ENCODE data around the gene MCC.

MCC gene

DNA sequence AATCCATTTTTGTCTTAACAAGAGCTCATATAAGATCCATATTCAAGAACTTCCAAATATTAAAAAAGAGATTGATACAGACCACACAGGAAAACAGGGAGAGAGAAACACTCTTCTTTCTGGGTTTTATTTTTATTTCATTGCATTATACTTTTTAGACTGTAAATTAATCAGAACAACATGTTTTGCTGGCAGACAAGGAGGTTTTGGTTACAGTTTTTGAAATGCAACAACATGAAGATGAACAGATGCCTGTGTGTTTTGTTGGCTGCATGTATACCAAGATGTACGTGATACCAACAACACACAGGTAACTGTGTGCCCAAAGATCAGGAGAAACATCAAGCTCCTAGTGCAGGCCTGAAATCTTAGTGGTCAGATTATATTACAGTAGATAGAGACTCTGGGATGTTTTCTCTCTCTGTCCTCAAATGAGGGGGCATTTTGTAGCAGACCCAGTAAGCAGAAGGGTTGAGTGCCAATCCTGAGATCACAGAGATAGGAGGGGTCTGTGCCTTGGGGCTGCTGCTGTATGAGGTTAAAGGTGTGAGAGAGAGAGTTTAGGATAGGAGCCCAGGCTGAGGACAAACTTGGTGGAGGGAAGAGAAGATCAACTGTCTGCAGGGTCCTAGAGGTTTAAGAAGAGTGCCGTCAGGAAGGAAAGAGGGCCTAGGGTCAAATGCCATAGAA, 359.5 kb downstream of the MCC start:
- DNase-seq, result no peak

DNA sequence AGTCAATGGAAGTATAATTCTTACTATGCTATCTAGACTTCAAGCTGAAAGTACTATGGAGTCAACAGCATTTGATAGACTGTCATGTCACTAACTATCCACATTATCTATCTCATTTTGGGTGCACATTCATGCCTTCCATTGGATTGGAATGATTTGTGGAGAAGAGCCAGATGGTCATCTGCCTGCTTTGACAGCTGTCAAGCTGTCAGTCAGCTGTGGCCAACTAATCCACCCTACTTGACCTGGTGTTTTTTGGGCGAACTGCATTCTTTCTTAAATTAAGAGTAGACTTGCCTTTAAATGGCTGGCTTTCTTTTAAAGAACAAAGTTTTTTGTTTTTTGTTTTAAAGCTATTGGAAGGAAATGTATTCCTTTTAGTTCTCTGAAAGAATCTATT, 360.2 kb downstream of the MCC start:
- DNase-seq, result no peak

DNA sequence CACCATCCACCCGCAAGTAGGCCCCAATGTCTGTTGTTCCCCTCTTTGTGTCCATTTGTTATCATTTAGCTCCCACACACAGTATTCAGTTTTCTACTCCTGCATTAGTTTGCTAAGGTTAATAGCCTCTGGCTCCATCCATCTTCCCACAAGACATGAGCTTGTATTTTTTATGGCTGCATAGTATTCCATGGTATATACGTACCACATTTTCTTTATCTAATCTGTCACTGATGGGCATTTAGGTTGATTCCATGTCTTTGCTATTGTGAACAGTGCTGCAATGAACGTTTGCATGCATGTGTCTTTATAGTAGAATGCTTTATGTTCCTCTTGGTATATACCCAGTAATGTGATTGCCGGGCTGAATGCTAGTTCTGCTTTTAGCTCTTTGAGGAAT, 361.2 kb downstream of the MCC start:
- no peak for DNase-seq

DNA sequence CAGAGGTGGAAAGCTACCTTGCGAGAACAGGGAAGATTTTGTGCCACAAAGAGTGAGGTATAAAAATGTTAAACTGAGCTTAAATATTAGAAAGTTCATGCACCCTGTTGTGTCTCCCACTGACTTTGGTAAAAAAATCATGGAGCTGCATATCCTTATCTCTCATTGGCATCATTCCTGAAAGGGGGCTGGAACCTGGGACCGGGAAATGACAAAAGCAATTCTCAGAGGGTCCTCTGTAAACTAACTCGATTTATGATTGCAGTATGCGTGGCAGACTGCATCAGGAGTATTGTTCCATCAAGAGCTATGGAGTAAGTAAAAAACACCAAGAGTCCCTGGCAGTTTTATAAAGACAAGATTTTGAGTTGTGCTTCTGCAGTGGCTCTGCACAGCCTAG, 362.9 kb downstream of the MCC start:
- DNase-seq, result no peak

DNA sequence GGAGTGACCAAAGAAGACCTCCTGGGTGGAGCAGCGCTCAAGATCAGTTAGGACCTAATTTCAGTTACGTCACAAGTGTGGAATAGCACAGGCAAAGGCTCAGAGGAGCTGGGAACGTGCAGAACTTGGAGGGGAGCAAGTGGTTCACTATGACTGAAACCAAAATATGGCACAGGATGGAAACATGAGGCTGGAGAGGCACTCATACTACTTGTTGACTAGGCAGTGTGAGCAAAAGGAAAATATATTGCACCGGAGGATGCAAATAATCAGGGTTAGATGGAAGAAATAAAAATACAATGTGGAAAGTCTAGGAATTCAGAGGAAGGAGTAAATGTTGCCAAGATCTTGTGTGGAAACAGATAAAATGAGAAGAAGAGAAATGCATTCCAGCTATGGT, 363.3 kb downstream of the MCC start:
- no peak for DNase-seq

DNA sequence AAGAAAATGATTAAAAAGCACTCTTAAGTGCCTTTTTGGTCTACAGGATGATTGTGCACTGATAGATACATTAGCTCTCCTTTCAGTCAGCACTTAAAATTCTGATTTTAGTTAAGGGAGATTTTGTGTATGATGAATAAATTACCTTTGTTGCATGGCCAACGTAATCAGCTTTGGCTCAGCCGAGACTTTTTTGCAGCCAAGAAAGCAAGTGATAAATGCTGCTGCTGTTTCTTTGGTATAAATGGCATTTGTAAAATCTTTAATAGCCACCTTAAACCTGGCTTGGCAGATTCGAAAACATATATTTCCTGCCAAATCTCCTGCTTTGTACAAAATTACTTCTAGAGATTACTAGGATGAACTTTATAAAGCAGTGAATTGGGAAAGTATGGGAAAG, 364.0 kb downstream of the MCC start:
- no peak for DNase-seq

DNA sequence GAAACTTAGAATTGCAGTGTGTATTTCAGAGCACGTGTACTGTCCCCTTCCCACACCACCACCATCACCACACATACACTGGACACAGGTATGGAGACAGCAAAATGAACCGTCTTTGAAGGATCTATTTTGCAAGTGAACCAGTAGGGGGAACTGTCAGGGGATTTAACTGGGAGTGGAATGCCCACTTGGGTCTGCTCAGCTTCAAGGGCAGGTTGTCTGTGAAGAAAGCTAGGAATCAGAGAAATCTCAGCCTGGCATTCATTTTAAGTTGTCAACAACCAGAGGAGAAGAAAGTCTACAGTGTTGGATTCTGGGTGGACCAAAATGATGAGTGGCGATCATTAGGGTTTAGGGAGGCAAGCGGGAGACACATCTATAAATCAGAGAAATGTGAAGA, 364.6 kb downstream of the MCC start:
- DNase-seq, result no peak

DNA sequence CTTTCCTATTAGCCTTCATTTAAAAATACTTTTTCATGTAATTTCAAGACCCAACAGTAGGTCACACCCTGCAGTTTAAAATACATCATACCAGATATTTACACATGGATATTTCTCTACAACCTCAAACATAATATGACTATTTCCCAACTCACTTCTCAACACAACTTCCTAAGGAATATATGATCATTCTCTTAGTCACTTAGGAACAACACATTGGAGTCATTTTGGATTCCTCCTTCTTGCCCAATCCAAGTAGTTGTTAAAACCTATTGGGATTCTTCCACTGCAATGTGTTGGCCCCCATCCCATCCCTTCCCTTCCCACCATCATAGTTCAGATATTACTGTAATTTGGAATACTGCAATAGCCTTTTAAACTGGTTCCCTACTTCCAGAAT, 366.2 kb downstream of the MCC start:
- DNase-seq, result no peak

DNA sequence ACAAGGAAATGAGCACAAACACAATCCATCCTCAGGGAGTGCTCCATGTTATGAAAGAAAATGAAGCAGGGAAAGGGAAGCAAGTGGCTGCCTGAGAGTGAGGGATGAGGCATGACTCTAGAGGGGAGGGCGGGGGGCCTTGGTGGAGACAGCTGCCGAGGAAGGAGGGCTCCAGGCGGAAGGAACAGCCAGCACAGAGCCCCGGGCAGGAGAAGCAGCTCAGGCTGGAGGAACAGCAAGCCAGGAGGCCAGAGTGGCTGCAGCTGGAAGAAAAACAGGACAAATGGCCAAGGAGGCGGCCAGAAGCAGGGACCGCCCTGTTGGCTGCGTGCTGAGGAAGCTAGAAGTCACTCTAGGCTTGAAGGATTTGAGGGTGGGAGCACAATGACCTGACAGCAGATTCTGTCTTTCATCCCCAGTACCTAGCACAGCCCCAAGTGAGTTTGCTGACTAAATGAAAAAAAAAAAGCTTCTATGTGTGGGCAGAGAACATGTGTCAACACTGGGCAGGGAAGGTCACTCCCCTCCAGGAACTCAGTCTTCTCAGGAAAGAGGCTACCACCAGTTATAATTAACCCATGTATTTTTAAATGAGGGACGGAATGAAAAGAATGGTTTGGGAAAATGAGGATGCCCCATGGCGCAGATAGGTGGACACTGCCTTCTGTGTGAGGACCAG, 368.9 kb downstream of the MCC start:
- no peak for DNase-seq

DNA sequence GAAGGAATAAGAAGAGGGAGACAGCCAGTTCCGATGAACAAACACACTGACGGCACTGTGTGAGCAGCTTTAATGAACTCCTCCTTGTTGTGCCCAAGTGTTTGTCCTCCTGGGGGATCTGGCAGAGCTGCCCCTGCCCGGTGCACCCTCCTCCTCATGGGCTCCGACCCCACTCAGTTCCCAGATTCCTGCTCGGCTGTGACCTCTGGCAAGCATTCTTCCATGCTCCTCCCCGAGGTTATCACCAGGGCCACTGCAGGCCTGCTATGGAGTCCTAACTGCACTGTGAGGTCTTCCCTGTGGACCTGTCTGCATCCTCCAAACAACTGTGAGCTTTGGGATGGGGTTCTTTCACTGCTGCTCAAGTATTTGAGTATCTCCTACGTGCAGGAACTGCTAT, 369.5 kb downstream of the MCC start:
- no peak for DNase-seq

DNA sequence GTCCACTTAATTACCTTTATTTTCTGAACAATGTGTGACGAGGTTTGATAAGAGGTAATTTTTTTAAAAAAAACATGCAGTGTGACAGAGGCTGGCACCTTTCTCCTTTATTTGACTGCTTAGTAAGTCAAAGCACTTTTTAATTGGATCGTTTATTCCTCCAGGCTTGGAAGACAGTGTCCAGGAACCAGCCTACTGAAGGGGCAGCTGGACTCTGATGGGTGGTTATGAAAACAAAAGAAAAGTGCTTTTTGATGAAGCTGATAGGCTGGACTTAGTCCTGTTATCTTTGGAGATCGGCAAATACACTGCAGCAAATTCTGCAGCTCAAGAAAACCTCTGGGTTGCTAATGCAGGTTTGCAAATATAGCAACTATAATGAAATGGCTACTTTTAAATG, 370.0 kb downstream of the MCC start:
- DNase-seq, result no peak

DNA sequence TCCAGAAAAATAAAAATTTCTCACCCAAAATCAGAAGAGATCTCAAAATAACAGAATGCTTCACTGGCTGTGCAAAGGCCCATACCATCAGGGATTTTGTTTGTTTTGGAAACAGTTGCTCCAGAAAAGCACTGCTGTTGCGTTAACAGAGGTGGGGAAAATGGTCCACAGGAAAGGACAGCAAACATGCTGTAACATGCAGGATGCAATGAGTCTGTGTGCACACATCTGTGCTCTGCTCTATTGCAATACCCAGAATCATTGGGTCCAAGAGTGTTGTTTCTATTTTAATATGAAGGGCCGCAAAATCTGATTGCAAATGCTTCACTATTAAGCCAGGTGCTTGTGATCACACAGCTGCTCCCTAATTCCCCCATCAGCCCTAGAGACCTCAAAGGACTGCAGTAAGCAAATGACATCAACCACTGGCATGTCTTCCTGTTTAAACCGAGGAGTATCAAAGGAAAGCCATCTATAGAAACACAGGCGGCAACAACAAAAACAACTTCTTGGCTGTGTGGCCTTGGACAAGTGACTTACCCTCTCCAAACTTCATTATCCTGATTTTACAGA, 370.6 kb downstream of the MCC start:
- no peak for DNase-seq

DNA sequence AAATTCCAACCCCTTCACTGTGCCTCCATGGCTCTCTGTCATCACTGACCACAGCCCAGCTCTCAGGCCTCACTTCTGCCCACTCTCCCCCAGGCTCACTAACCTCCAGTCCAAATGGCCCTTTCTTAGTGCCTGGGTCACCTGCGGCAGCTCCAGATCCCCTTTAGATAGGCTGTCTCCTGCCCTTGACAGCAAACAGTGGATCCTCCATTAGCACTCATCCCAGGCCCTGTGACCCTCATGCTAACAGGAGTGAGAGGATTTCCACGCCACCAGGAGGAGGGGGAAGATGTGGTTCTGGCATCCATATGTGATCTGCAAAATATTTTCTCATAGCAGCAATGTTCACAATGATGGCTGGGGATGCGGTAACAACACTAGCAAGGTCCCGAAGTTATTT, 372.3 kb downstream of the MCC start:
- no peak for DNase-seq

DNA sequence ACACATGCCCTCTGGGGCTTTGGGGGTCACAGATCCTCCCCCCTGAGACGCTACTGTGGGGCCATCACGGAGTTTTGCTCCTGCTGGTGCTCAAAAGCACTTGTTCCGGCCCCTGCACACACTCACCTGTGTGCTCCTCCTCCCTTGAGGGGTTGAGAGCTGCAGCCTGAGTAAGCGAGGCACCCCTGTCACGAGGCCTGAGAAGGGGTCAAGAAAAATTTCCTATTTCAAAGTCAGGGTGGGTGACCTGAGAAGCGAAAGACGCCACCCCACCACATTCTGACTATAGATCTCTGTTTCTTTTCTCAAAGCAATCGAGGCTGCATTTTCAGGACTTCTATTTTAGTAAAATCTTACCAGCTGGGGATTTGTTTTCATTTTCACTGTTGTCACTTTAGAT, 373.2 kb downstream of the MCC start:
- no peak for DNase-seq

DNA sequence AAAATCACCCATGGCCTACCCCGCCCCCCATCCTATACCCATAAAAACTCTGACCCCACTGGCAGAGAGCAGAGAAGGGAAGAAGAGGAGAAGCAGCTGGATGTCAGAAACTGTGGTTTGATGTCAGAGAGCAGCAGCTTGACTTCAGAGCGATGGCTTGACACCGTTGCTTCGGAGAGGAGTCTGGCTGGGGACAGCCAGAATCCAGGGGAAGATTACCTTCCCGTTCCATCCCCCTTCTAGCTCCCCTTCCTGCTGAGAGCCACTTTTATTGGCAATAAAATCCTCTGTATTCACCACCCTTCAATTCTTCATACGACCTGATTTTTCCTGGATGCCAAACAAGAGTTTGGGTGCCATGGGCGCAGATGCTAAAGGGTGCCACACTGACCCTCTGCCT, 373.7 kb downstream of the MCC start:
- DNase-seq, result no peak

DNA sequence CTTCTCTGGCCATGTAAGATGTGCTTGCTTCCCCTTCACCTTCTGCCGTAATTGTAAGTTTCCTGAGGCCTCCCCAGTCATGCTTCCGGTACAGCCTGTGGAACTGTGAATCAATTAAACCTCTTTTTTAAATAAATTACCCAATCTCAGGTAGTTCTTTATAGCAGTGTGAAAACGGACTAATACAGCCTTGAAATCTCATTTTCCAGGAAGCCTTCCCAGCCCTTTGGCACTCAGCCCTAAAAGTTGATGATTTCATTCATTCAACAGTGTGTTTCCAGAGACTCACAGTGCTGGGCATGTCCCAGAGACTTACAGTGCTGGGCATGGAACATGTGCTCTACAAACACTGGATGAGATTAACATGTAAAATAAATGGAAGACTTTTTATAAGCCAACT, 375.8 kb downstream of the MCC start:
- DNase-seq, result no peak

DNA sequence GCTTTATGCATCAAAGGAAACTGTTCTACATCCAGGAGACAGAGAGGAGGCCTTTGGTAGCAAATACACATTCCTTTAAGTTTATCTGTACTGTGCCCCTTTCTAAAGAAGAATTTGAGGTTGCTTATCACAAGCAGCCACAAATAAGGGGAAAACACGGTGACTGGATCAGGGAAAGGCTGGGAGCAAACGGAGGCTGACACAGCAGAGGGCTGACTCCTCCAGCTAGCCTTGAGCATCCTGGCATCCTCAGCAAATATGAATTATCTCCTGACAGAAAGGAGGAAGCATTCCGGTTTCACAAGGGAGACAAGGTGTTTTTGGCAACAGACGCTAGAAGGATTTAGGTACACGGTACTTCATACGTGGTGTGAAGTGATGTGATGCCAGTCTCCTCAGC, 378.1 kb downstream of the MCC start:
- DNase-seq, result no peak

DNA sequence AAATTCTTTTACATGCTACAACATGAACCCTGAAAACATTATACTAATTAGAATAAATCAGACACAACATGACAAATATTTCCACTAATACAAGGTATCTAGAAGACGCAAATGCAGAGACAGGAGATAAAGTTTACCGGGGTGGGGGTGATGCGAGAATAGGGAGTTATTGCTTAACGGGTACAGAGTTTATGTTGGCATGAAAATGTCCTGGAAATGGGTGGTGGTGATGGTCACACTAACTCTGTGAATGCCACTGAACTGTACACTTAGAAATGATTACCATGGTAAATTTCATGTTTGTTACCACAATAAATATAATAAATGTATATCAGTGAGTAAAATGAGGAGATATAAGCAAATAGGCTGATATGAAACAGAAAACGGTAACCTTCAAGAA, 378.9 kb downstream of the MCC start:
- no peak for DNase-seq

DNA sequence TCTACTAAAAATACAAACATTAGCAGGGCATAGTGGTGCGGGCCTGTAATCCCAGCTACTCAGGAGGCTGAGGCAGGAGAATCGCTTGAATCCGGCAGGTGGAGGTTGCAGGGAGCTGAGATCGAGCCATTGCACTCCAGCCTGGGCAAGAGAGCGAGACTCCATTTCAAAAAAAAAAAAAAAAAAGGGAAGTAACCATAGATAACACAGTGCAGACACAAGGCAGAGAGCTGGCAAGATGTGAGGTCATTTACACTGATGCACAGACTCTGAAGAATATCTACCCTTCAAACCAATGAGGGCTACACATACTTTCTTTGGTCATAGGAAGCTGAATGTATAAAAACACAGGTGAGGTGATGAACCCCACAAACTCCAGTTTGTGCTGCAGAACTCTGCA, 379.8 kb downstream of the MCC start:
- no peak for DNase-seq

DNA sequence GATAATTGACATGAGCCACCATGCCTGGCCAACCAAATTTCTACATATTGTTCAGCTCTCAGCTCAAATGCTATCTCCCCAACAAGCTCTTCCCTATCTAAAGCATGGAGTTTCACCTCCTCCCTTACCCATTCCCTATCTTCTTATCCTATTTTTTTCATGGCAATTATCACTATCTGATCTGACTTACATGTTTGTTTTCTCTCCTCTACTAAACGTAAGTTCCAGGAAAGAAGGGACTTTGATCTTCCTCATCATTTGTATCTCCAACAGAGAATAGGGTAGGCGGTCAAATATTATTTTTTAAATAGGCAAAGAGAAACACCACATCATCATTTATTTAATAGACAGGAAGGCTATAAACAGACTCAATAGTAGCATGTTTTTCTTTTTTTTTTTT, 381.4 kb downstream of the MCC start:
- DNase-seq, result no peak

DNA sequence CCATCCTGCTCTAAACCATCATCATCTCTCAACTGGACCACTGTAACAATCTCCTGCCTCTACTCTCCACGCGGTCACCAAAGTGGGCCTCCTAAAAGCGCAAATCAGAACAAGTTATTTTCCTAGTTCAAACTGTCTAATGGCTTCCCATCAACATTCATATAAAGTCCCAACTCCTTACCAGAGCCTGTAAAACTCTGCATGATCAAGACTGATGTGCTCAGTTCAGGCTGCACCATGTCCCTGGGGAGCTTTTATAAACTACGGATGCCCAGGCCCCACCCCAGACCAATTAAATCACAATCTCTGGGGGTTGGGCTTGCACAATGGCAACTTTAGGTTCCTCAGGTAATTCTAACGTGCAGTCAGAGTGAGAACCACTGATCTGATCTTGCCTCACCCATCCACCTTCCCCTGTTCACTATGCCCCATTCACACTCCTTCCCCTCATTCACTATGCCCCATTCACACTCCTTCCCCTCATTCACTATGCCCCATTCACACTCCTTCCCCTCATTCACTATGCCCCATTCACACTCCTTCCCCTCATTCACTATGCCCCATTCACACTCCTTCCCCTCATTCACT, 382.5 kb downstream of the MCC start:
- DNase-seq, result no peak

DNA sequence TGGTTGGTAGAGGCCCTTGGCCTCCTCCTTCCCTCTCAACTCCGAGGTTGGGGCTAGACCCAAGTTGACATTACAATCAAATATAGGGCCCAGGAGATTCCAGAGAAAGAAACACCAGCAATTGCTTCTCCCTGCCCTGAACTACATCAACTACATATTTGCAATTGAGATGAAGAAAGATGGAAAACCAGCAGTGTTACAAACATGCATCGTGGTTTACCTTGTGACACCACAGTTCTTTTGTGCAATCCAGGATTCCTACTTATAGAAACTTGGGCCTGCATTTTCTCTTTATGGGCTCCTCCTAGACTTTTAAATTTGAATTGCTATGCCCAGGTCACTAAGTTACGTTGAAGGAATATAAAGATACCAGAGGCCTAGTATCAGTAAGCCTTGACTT, 384.9 kb downstream of the MCC start:
- DNase-seq, result no peak

DNA sequence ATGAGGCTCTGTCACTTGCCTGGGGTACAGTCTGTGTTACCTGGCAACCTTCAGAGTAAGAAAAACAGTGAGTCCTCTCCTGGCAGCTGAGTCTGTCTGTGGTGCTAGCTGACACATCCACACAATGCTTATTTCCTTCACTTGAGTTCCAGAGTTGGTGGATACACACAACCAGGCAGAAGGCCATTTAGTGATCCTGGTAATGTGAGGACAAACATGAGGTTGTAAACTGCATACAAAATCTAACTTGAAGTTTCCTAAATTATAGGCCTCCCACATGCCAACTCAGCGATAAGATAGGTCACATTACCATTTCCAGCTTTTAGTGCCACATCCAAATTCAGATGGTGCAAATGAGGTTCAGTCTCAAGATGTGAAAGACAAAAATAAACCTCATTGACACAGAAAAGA, 386.1 kb downstream of the MCC start:
- no peak for DNase-seq

DNA sequence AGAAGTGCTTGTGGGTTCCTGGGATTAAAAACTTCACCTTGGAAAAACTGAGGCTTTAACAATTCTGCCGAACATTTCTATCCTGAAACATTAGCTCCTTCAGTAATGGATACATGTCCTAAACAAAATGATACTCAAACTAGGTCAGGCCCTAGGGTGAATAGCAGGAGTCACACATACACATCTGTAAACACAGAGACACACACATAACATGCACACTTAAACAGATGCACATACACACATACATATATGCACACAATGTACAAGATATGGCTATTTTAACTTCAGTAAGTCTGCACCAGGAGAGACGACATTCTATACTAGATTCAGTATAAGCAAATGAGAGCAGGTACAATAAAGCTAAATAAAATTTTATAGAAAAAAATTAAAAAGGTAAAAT, 387.3 kb downstream of the MCC start:
- DNase-seq, result no peak

Data from T-helper 9 cell (primary cell).